22Rv1 (cell line): ENCODE results near the gene SPOCK1.
"Not testable (repeated sequence)": the region's sequence is repeated elsewhere in the genome, so short reads cannot be mapped to it uniquely, and the experiment has no call there.

Experiments used
- H3K27ac ChIP-seq: fragments of 450-650 bp; 2 replicates; pipeline ENCODE4 v1.5.1; 2017
- CTCF ChIP-seq: fragments of 450-650 bp; IDR thresholded peaks from 2 replicates; pipeline ENCODE4 v1.5.1; 2017; ENCODE audit warnings: mild to moderate bottlenecking
- ZFX ChIP-seq: fragments of 450-650 bp; IDR thresholded peaks from 2 replicates; pipeline ENCODE4 v1.6.1; 2017; ENCODE audit warnings: antibody characterized with exemption, borderline replicate concordance

Gene SPOCK1

DNA sequence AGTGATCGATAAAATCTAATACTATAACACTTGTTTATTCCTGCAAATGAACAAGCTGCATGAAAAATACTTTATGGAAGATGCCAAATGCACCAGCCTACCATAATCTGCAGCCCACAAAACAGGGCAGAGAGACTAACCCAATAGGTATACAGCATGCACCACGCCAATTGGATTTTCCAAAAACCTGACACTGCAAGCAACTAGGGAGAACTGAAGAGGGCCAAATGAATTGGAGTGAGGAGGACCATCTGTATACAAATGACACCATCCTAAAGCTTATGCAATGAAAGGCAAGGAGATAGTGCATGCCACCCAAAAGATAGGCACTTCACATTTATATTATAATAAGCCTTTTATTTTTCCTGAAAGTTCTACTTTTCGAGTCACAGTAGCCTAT is 100.4 kb downstream of the SPOCK1 start:
- TF ChIP-seq CTCF = no peak
- no peak for TF ChIP-seq ZFX
- H3K27ac ChIP-seq = no peak overlapping the region

DNA sequence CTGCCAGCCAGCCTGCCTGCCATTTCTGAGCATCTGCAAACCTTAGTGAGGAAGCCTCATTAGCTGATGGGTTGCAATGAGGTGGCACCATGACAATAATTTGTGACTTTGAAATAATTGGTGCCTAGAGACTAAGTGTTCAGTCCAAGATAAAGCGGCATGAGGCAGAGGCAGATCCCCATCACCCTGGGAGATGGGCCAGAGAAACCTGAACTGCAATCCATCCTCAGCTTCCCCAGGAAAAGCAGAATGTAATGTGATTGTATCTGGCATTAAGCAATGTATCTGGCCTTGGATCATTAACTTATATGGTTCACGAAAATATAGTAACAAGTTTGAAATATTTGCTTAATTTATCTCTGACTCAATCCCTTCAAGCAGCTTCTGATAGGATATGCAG is 101.0 kb downstream of the SPOCK1 start:
- TF ChIP-seq CTCF (no peak), ZFX (no peak)
- H3K27ac ChIP-seq = no peak overlapping the region

- TF ChIP-seq CTCF (no peak), ZFX (no peak)
- H3K27ac ChIP-seq = no peak overlapping the region
Observed at GRCh38 chr5:137395011-137395755, 103.9 kb downstream of the SPOCK1 start.

DNA sequence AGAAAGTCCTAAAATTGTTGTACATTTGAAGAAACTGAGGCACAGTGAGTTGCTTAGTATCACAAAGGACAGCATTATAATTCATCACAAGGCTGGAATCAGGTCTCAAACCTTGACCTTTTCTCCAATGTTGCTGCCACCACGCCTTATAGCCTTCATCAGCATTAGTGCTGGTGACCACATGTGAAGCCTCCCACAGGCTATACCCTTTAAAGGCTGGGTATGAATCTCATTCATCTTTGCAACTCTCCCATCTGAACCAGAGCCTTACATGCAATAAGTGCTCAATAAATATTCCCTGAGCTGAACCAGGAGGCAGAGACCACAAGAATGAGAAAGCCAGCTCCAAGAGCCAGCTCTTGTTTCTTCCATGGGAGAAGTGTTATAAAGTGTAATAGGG is 104.7 kb downstream of the SPOCK1 start:
- TF ChIP-seq ZFX = no peak
- no peak for TF ChIP-seq CTCF

DNA sequence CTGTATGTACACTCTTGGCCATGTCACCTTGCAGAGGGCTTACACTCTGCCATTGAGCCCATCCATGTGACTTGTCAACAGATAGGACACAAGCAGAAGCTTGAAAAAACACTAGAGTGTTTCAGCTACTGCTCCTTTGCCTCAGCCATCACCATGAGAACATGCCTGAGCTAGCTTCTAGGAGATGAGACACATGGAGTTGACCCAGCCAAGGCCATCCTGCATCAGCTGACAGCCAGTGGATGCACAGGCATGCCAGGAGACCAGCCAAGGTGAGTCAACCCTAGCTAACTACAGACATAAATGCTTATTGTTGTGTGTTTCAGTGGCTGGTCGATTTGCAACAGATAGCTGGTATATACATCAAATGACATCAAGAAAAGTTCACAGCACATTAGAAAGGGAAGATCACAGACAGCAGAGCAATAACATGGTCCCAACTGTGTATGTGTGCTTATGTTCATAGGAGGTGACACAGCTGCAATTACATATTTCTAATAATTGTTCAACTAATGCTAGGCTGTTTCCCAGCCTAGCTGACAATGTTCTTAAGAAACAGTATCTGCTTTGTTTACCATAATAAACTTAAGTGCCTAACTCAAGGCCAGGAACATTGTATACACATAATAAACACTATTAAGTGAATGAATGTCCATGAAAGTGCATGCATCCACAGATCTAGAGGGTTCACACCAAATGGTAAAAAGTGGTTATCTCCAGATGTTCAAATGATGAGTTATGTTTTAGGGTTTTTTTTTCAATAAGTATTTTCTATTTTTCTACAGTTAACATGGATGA is 105.7 kb downstream of the SPOCK1 start:
- no peak overlapping the region for H3K27ac ChIP-seq
- TF ChIP-seq ZFX (no peak), CTCF (no peak)

More for the DNA sequence above, 104.7 kb downstream of the SPOCK1 start:
- no peak overlapping the region for H3K27ac ChIP-seq

- TF ChIP-seq CTCF (no peak), ZFX (no peak)
- no peak overlapping the region for H3K27ac ChIP-seq
Observed at GRCh38 chr5:137392261-137392660, 106.9 kb downstream of the SPOCK1 start.

- not testable (repeated sequence) for H3K27ac ChIP-seq
Observed at GRCh38 chr5:137391044-137391443, 108.1 kb downstream of the SPOCK1 start.

DNA sequence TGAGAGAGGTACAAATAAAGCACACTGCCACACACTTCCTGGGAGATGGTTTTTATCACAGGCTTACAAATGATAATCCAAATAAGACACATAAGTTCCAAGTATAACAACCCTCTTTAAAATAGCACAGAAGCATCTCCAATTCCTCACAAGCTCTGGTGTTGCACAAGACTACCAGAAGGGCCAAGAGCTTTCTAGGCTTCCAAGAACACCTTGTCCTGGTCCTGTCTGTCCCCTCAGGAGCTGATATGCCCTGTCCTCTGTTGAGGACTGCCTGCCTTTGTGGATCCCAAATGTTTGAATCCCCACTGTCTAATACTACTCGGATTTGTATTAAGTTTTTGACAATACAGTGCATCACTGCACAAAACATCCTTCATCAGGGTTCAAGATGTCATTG is 110.1 kb downstream of the SPOCK1 start:
- H3K27ac ChIP-seq = no peak overlapping the region
- no peak for TF ChIP-seq CTCF
- no peak for TF ChIP-seq ZFX
